ENCODE data around the gene NMB. TPM values are rescaled to one million over a fixed set of nuclear protein-coding genes. Genes with fewer than 3 reads are reported as not detected.

Gene NMB
- polyA plus RNA-seq, 1 experiment = 3.3 TPM

DNA sequence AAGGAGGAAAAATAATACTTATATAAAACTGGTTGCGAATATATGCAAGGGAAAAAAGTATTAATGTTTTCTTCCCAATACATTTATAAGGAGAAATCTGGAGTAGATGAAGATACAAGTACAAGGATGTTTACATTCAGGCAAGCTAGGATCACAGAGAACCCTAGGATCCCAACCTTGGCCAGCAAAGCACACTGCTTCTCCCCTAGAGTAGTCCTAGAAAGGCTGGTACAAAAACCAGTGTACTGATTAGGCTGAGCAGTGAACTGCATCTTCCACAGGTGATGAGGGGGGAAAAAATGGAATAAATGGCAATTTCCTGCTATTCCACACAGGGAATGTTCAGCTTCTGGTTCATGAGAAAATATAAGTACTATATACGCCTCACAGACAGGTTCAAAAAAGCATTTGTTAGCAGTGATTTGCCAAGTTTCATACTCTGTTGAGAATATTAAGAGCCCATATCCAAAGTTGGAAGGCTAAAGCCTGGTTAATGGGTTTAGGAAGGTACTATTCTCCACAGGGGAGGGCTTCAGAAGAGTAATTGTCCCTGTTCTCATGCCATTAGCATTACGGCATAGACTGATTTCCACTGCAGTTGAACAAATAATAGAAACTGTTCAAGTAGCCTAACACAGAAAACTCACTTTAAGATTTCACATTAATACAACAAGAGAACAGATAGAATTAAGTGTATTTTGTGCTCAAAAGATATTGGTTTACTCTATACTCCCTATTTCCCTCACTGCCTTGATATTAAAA lies 10.4 kb upstream of the NMB start:
- ChIA-PET CTCF (interaction anchor here (0.6 to 0.7 kb wide), 2 partner anchors 10 to 81 kb away, joined by 3 to 4 read pairs; partner anchors contain the start of gene NMB), POLR2A (interaction anchor here (0.6 kb wide), 1 partner anchor 79 kb away, joined by 3 read pairs; no protein-coding TSS in a partner anchor)
- no peak for DNase-seq (ENCODE audit: low read depth, low spot score)
- Histone ChIP-seq H3K9me3 (ENCODE audit: control insufficient read depth, insufficient read depth, low read length) (no peaks in the 10 kb centered on the region), H3K27me3 (ENCODE audit: control insufficient read depth, insufficient read depth, low read length) (no peaks in the 10 kb centered on the region), H3K4me3 (ENCODE audit: low read depth, low read length) (no peak overlapping the region), H3K27ac (ENCODE audit: low read depth, low read length) (no peak overlapping the region)
- TF ChIP-seq, protein P1, sequence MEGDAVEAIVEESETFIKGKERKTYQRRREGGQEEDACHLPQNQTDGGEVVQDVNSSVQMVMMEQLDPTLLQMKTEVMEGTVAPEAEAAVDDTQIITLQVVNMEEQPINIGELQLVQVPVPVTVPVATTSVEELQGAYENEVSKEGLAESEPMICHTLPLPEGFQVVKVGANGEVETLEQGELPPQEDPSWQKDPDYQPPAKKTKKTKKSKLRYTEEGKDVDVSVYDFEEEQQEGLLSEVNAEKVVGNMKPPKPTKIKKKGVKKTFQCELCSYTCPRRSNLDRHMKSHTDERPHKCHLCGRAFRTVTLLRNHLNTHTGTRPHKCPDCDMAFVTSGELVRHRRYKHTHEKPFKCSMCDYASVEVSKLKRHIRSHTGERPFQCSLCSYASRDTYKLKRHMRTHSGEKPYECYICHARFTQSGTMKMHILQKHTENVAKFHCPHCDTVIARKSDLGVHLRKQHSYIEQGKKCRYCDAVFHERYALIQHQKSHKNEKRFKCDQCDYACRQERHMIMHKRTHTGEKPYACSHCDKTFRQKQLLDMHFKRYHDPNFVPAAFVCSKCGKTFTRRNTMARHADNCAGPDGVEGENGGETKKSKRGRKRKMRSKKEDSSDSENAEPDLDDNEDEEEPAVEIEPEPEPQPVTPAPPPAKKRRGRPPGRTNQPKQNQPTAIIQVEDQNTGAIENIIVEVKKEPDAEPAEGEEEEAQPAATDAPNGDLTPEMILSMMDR (IDR thresholded peaks at IDR 0.05; ENCODE audit: low read depth, low read length) = no peak

DNA sequence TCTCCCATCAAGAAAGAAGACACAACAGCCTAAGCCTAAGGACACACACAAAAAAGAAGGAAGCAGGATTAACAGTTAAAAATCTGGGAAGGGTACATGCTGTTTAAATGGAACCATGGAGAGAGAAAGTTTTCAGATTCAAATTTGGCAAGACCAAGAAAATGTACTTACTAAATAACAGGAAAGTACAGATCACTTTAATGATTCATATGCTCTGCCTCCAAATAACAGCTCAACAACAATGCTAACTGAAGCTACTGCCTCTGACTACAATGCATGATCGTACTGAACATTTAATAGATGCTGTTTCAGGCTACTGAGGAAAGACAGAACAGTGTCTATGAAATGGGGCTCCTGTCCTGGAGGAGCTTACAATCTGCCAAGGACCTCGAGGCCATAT lies 8.4 kb upstream of the NMB start:
- TF ChIP-seq, protein P1 (IDR thresholded peaks at IDR 0.05; ENCODE audit: low read depth, low read length) = no peak
- CTCF ChIA-PET = interaction anchor here (1.3 kb wide), 2 partner anchors 8 to 11 kb away, joined by 3 to 8 read pairs; partner anchors contain the start of gene NMB
- POLR2A ChIA-PET = no interaction called here
- no peak for DNase-seq (ENCODE audit: low read depth, low spot score)
- no peaks in the 10 kb centered on the region for H3K27me3 ChIP-seq (ENCODE audit: control insufficient read depth, insufficient read depth, low read length)
- no peaks in the 10 kb centered on the region for H3K9me3 ChIP-seq (ENCODE audit: control insufficient read depth, insufficient read depth, low read length)
- H3K4me3 ChIP-seq (ENCODE audit: low read depth, low read length) = no peak overlapping the region
- H3K27ac ChIP-seq (ENCODE audit: low read depth, low read length) = no peak overlapping the region

DNA sequence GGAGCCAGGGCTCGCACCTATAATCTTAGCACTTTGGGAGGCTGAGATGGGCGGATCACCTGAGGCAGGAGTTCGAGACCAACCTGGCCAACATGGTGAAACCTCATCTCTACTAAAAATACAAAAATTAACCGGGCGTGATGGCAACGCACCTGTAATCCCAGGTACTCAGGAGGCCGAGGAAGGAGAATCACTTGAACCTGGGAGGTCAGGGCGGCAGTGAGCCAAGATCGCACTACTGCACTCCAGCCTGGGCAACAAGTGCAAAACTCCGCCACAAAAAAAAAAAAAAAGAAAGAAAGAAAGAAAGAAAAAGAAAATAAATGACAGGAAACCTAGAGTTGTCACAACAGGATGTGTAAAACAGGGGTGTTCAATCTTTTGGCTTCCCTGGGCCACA lies 3.0 kb upstream of the NMB start:
- no peak overlapping the region for H3K27ac ChIP-seq (ENCODE audit: low read depth, low read length)
- TF ChIP-seq, protein P1 (IDR thresholded peaks at IDR 0.05; ENCODE audit: low read depth, low read length) = no peak
- H3K9me3 ChIP-seq (ENCODE audit: control insufficient read depth, insufficient read depth, low read length) = no peaks in the 10 kb centered on the region
- ChIA-PET POLR2A (interaction anchor here (0.7 kb wide), 2 partner anchors 267 to 319 kb away, joined by 5 to 7 read pairs; no protein-coding TSS in a partner anchor), CTCF (interaction anchor here (0.5 to 1.1 kb wide), 3 partner anchors 90 to 368 kb away, joined by 3 to 8 read pairs (median 3); no protein-coding TSS in a partner anchor)
- no peaks in the 10 kb centered on the region for H3K27me3 ChIP-seq (ENCODE audit: control insufficient read depth, insufficient read depth, low read length)
- no peak for DNase-seq (ENCODE audit: low read depth, low spot score)
- no peak overlapping the region for H3K4me3 ChIP-seq (ENCODE audit: low read depth, low read length)

GRCh38 chr15:84659904-84660781 lies 2.1 kb upstream of the NMB start:
- POLR2A ChIA-PET = interaction anchor here (1.2 to 1.3 kb wide), 2 partner anchors 29 to 56 kb away, joined by 3 read pairs; no protein-coding TSS in a partner anchor

More at GRCh38 chr15:84659904-84660781, 2.1 kb upstream of the NMB start:
- CTCF ChIA-PET = interaction anchor here (0.6 to 2.0 kb wide), 8 partner anchors 11 to 369 kb away, joined by 3 to 16 read pairs (median 4); no protein-coding TSS in a partner anchor
- Histone ChIP-seq H3K4me3 (ENCODE audit: low read depth, low read length) (no peak overlapping the region), H3K27ac (ENCODE audit: low read depth, low read length) (no peak overlapping the region), H3K27me3 (ENCODE audit: control insufficient read depth, insufficient read depth, low read length) (no peaks in the 10 kb centered on the region), H3K9me3 (ENCODE audit: control insufficient read depth, insufficient read depth, low read length) (no peaks in the 10 kb centered on the region)
- no peak for DNase-seq (ENCODE audit: low read depth, low spot score)
- TF ChIP-seq, protein P1 (IDR thresholded peaks at IDR 0.05; ENCODE audit: low read depth, low read length) = no peak

Measured in AG04450 (cell line).